ENCODE data around the gene CCDC179. TPM values are rescaled to one million over a fixed set of nuclear protein-coding genes. Genes with fewer than 3 reads are reported as not detected.

The CCDC179 gene
- total and polyA plus RNA-seq, 9 of the 15 experiments (the other 6 are each of a cell fraction or from before 2014, with no cell fraction given), result not detected

DNA sequence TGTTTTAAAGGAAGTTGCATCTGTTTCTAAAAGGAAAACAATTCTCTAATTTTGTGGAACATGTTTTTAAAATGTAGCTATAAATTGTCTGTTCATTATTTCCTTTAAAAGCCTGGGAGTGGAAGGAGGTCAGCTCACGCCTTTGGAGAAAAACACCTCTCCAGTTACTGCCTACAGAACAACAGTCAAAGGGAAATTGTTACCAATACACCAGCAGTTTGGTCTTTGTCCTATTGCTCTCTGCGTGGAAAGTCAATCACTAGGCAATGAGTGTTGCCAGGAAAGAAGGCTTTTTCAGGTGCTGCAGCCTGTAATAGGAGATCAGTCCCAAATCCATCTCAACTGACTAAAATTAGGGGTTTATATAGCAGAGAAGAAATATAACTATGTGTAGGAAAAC lies 52.9 kb downstream of the CCDC179 start (continued):
- TF ChIP-seq, protein P1, sequence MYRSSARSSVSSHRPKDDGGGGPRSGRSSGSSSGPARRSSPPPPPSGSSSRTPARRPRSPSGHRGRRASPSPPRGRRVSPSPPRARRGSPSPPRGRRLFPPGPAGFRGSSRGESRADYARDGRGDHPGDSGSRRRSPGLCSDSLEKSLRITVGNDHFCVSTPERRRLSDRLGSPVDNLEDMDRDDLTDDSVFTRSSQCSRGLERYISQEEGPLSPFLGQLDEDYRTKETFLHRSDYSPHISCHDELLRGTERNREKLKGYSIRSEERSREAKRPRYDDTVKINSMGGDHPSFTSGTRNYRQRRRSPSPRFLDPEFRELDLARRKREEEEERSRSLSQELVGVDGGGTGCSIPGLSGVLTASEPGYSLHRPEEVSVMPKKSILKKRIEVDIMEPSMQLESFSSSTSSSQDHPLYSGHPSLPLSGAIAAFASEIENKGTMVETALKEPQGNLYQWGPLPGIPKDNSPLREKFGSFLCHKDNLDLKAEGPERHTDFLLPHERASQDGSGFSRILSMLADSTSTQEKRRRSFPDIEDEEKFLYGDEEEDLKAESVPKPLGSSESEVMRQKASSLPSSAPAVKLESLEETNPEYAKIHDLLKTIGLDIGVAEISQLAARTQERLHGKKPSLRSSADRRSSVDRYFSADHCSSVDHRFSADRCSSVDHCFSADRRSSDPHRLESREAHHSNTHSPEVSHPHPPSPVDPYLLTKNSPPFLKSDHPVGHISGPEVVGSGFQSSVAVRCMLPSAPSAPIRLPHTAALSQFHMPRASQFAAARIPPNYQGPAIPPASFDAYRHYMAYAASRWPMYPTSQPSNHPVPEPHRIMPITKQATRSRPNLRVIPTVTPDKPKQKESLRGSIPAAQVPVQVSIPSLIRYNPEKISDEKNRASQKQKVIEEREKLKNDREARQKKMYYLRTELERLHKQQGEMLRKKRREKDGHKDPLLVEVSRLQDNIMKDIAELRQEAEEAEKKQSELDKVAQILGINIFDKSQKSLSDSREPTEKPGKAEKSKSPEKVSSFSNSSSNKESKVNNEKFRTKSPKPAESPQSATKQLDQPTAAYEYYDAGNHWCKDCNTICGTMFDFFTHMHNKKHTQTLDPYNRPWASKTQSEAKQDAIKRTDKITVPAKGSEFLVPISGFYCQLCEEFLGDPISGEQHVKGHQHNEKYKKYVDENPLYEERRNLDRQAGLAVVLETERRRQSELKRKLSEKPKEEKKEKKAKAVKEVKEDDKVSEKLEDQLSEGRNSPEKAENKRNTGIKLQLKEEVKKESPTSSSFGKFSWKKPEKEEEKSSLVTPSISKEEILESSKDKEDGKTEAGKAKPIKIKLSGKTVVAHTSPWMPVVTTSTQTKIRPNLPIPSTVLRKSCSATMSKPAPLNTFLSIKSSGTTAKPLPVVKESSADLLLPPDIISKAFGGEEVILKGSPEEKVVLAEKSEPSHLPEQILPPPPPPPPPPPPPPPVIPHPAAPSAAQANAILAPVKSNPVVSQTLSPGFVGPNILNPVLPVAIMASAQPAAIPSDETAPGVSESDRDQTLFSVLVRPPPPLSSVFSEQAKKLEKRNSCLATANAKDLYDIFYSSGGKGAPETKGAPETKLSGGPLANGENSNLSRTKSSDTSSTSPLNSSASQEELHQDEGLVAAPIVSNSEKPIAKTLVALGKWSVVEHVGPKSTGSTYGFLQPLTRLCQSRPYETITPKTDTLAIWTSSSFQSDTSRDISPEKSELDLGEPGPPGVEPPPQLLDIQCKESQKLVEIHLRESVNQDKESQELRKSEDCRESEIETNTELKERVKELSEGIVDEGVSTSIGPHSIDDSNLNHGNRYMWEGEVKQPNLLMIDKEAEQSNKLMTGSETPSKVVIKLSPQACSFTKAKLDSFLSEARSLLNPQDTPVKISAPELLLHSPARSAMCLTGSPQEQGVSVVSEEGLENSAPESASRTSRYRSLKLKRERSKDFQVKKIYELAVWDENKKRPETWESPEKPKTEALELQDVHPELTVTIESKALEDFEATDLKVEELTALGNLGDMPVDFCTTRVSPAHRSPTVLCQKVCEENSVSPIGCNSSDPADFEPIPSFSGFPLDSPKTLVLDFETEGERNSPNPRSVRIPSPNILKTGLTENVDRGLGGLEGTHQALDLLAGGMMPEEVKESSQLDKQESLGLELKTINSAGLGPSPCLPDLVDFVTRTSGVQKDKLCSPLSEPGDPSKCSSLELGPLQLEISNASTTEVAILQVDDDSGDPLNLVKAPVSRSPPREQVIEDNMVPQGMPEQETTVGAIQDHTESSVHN (IDR thresholded peaks at IDR 0.05; ENCODE audit: borderline replicate concordance in 1 of 2, low read depth in 1 of 2), result no peak
- no peak for TF ChIP-seq ZNF830 (CRISPR knock-in tag; IDR thresholded peaks at IDR 0.05)
- TF ChIP-seq FIP1L1 (IDR thresholded peaks at IDR 0.05; ENCODE audit: low read depth, low read length, poor library complexity, severe bottlenecking), result no peak
- no peak for TF ChIP-seq PHF8 (IDR thresholded peaks at IDR 0.05; ENCODE audit: borderline replicate concordance, low read length)
- no peak for TF ChIP-seq TBL1XR1 (IDR thresholded peaks at IDR 0.05; ENCODE audit: low read length in 2 of 2)
- TF ChIP-seq STAT5A (IDR thresholded peaks at IDR 0.05; ENCODE audit: borderline replicate concordance, low read length), result no peak
